ENCODE measurements around the gene MYOM1. TPM values are rescaled to one million over a fixed set of nuclear protein-coding genes. Genes with fewer than 3 reads are reported as not detected.

The MYOM1 gene
- total RNA-seq, 4 donors from 2014 or later = 0.67 to 2.1 (median 1.5) TPM

GRCh38 chr18:3114451-3114850, 105.3 kb downstream of the MYOM1 start:
- intact Hi-C loops (cut with DNase I; ENCODE audit: low total_unique reads) = no loop called here
- no peak overlapping the region for H3K4me3 ChIP-seq (ENCODE audit: low read depth, poor library complexity, severe bottlenecking)
- WGBS, 2 donors = 61 to 64% methylated on average over 3 of the region's 3 CpGs
- DNase-seq (ENCODE audit: low spot score in 2 of 2) = no peak
- TF ChIP-seq POLR2A (IDR thresholded peaks at IDR 0.05) = no peak
- TF ChIP-seq CTCF (IDR thresholded peaks at IDR 0.05) = no peak

GRCh38 chr18:3114026-3114425, 105.7 kb downstream of the MYOM1 start:
- no peak overlapping the region for H3K4me3 ChIP-seq (ENCODE audit: low read depth, poor library complexity, severe bottlenecking)
- WGBS, 2 donors = 71 to 75% methylated on average over 8 of the region's 8 CpGs
- DNase-seq (ENCODE audit: low spot score in 2 of 2) = no peak
- TF ChIP-seq CTCF (IDR thresholded peaks at IDR 0.05) = no peak
- TF ChIP-seq POLR2A (IDR thresholded peaks at IDR 0.05) = no peak
- intact Hi-C loops (cut with DNase I; ENCODE audit: low total_unique reads) = no loop called here

- DNase-seq (ENCODE audit: low spot score in 2 of 2) = no peak
- no peak for TF ChIP-seq CTCF (IDR thresholded peaks at IDR 0.05)
- no peak for TF ChIP-seq POLR2A (IDR thresholded peaks at IDR 0.05)
- H3K4me3 ChIP-seq (ENCODE audit: low read depth, poor library complexity, severe bottlenecking) = no peak overlapping the region
- intact Hi-C loops (cut with DNase I; ENCODE audit: low total_unique reads) = no loop called here
- 65 to 77% methylated on average over 6 of the region's 6 CpGs for WGBS, 2 donors
These were observed 108.1 kb downstream of the MYOM1 start for GRCh38 chr18:3111523-3112240.

- intact Hi-C loops (cut with DNase I; ENCODE audit: low total_unique reads) = no loop called here
- no peak for TF ChIP-seq CTCF (IDR thresholded peaks at IDR 0.05)
- no peak for TF ChIP-seq POLR2A (IDR thresholded peaks at IDR 0.05)
- WGBS, 2 donors = 92 to 93% methylated on average over 7 of the region's 7 CpGs
- no peak overlapping the region for H3K4me3 ChIP-seq (ENCODE audit: low read depth, poor library complexity, severe bottlenecking)
- DNase-seq (ENCODE audit: low spot score in 2 of 2) = no peak
These were observed 109.6 kb downstream of the MYOM1 start for GRCh38 chr18:3110034-3110752.

- DNase-seq (ENCODE audit: low spot score in 2 of 2) = no peak
- intact Hi-C loops (cut with DNase I; ENCODE audit: low total_unique reads) = no loop called here
- TF ChIP-seq CTCF (IDR thresholded peaks at IDR 0.05) (no peak), POLR2A (IDR thresholded peaks at IDR 0.05) (no peak)
- H3K4me3 ChIP-seq (ENCODE audit: low read depth, poor library complexity, severe bottlenecking) = no peak overlapping the region
These were observed 112.0 kb downstream of the MYOM1 start for GRCh38 chr18:3107740-3108151.
